ENCODE data around the gene ADCY1.

GRCh38 chr7:45651540-45651939 is 77.4 kb downstream of the ADCY1 start:
- TF ChIP-seq CTCF (IDR thresholded peaks at IDR 0.05; ENCODE audit: low read depth, low read length) (no peak), EZH2phosphoT487 (IDR thresholded peaks at IDR 0.05; ENCODE audit: low read depth) (no peak)

All from OCI-LY3 (cell line).